Hepatocyte (in vitro differentiated cells): ENCODE results near the gene MED8. TPM values are rescaled to one million over a fixed set of nuclear protein-coding genes. Genes with fewer than 3 reads are reported as not detected.

ENCODE experiments used
- DNase-seq: peaks from one replicate; pipeline ENCODE4 v3.0.0-alpha.2; 2016; ENCODE audit warnings: low spot score
- H2AFZ ChIP-seq: fragments of 200-600 bp; sonication (generic); 2 replicates; pipeline ENCODE4 v1.6.0; 2016; ENCODE audit warnings: antibody characterized with exemption, mild to moderate bottlenecking
- H3K27ac ChIP-seq: fragments of 200-600 bp; sonication (generic); 2 replicates; pipeline ENCODE4 v1.5.1; 2016; ENCODE audit warnings: mild to moderate bottlenecking
- H3K27me3 ChIP-seq: fragments of 200-600 bp; sonication (generic); 2 replicates; pipeline ENCODE4 v1.6.1; 2016
- H3K36me3 ChIP-seq: fragments of 200-600 bp; sonication (generic); replicated peaks from 2 replicates; pipeline ENCODE4 v1.5.1; 2016; ENCODE audit warnings: low read depth; ENCODE audit not compliant: insufficient read depth
- H3K4me1 ChIP-seq: fragments of 200-600 bp; sonication (generic); 2 replicates; pipeline ENCODE4 v1.5.1; 2016; ENCODE audit warnings: mild to moderate bottlenecking, moderate library complexity; ENCODE audit not compliant: insufficient read depth
- H3K4me2 ChIP-seq: fragments of 200-600 bp; sonication (generic); 2 replicates; pipeline ENCODE4 v1.6.0; 2016
- H3K4me3 ChIP-seq: fragments of 200-600 bp; sonication (generic); 2 replicates; pipeline ENCODE4 v1.5.1; 2016; ENCODE audit warnings: mild to moderate bottlenecking
- H3K79me2 ChIP-seq: fragments of 200-600 bp; sonication (generic); 2 replicates; pipeline ENCODE4 v1.6.0; 2017; ENCODE audit warnings: mild to moderate bottlenecking
- H3K9me2 ChIP-seq: fragments of 200-600 bp; sonication (generic); replicated peaks from 2 replicates; pipeline ENCODE4 v1.6.0; 2017; ENCODE audit warnings: mild to moderate bottlenecking; ENCODE audit not compliant: insufficient read depth
- H3K9me3 ChIP-seq: fragments of 200-600 bp; sonication (generic); 2 replicates; pipeline ENCODE4 v1.5.1; 2016; ENCODE audit warnings: low read depth, mild to moderate bottlenecking
- H4K20me1 ChIP-seq: fragments of 200-600 bp; sonication (generic); 2 replicates; pipeline ENCODE4 v1.6.0; 2016; ENCODE audit warnings: mild to moderate bottlenecking; ENCODE audit not compliant: insufficient read depth, poor library complexity, severe bottlenecking
- CTCF ChIP-seq: fragments of 200-600 bp; sonication (generic); IDR thresholded peaks from 2 replicates; pipeline ENCODE4 v1.5.1; 2016; ENCODE audit warnings: antibody characterized with exemption, mild to moderate bottlenecking; ENCODE audit not compliant: poor library complexity
- EZH2 ChIP-seq: fragments of 200-600 bp; sonication (generic); IDR thresholded peaks from 2 replicates; pipeline ENCODE4 v1.6.1; 2016; ENCODE audit warnings: antibody characterized with exemption, mild to moderate bottlenecking, borderline replicate concordance
- EZH2phosphoT487 ChIP-seq: fragments of 200-600 bp; sonication (generic); IDR thresholded peaks from one replicate; pipeline ENCODE4 v1.6.1; 2018; ENCODE audit warnings: antibody characterized with exemption, mild to moderate bottlenecking, low read depth, moderate library complexity; ENCODE audit not compliant: unreplicated experiment, severe bottlenecking
- WGBS: methylation state at CpG from one replicate; pipeline ENCODE4 v1.1.6; 2016; ENCODE audit warnings: low lambda C conversion rate; ENCODE audit errors: missing lambda C conversion rate; 5-methylcytosine and 5-hydroxymethylcytosine counted together
- polyA plus RNA-seq: library from polyadenylated mRNA; unstranded; fragments of >200 nt; fragmentation: Nextera tagmentation; extraction: Ambion mirVana; gene quantifications from 2 replicates; pipeline ENCODE4 v1.2.1, GENCODE V29; 2016
- total RNA-seq: library from RNA; depleted of rRNA; stranded (reverse); fragments of >200 nt; gene quantifications from 2 replicates; pipeline ENCODE4 v1.2.3, GENCODE V29; 2014

The MED8 gene
- total RNA-seq = 58.6 and 60.6 TPM in 2 replicates
- 68.3 and 70.4 TPM in 2 replicates for polyA plus RNA-seq

- 2% methylated on average over 49 of the region's 65 CpGs for WGBS
- Histone ChIP-seq H3K4me2 (peak within 1 kb of the TSS; percentile 100), H3K9me2 (no peaks in the 10 kb centered on the region), H2AFZ (peak within 1 kb of the TSS; percentile 68), H3K79me2 (peaks cover 60% of the 10 kb centered on the region), H3K27me3 (no peaks in the 10 kb centered on the region), H3K4me3 (peak within 1 kb of the TSS; percentile 78), H4K20me1 (peaks cover 8% of the 10 kb centered on the region), H3K36me3 (peaks cover 10% of the 10 kb centered on the region), H3K27ac (peak within 1 kb of the TSS; percentile 97), H3K4me1 (peaks cover 19% of the 10 kb centered on the region), H3K9me3 (no peaks in the 10 kb centered on the region)
- TF ChIP-seq EZH2phosphoT487 (no peak), EZH2 (no peak), CTCF (no peak)
- DNase-seq = peak; percentile 95
Observed at GRCh38 chr1:43389326-43390313, at the start of gene MED8, which contains the start of gene SZT2. MED8 (minus strand) TSS chr1:43389800; CDS start chr1:43389764, 36 bp downstream. SZT2 (plus strand) TSS chr1:43389899; CDS start chr1:43389969, 70 bp downstream.

GRCh38 chr1:43438953-43439581 lies 49.5 kb upstream of the MED8 start:
- H3K27me3 ChIP-seq = no peaks in the 10 kb centered on the region
- no peak overlapping the region for H3K4me3 ChIP-seq
- no peak for TF ChIP-seq EZH2phosphoT487
- no peak for TF ChIP-seq EZH2
- TF ChIP-seq CTCF = no peak
- no peak overlapping the region for H3K4me2 ChIP-seq
- H3K27ac ChIP-seq = no peak overlapping the region
- no peaks in the 10 kb centered on the region for H3K79me2 ChIP-seq
- H3K9me2 ChIP-seq = no peaks in the 10 kb centered on the region
- no peaks in the 10 kb centered on the region for H3K9me3 ChIP-seq
- H3K4me1 ChIP-seq = no peaks in the 10 kb centered on the region
- no peak overlapping the region for H2AFZ ChIP-seq
- WGBS = 96% methylated on average over 10 of the region's 10 CpGs
- no peak for DNase-seq
- no peaks in the 10 kb centered on the region for H3K36me3 ChIP-seq
- H4K20me1 ChIP-seq = no peaks in the 10 kb centered on the region

GRCh38 chr1:43438576-43438952 lies 49.0 kb upstream of the MED8 start:
- H3K9me2 ChIP-seq = no peaks in the 10 kb centered on the region
- WGBS = 100% methylated on average over 8 of the region's 8 CpGs
- DNase-seq = no peak
- H3K36me3 ChIP-seq = no peaks in the 10 kb centered on the region
- no peak overlapping the region for H3K4me2 ChIP-seq
- H4K20me1 ChIP-seq = no peaks in the 10 kb centered on the region
- no peaks in the 10 kb centered on the region for H3K27me3 ChIP-seq
- no peak for TF ChIP-seq EZH2
- H3K79me2 ChIP-seq = no peaks in the 10 kb centered on the region
- H2AFZ ChIP-seq = no peak overlapping the region
- no peak overlapping the region for H3K4me3 ChIP-seq
- no peak overlapping the region for H3K27ac ChIP-seq
- no peaks in the 10 kb centered on the region for H3K4me1 ChIP-seq
- H3K9me3 ChIP-seq = no peaks in the 10 kb centered on the region

- H3K36me3 ChIP-seq = no peaks in the 10 kb centered on the region
- no peak overlapping the region for H2AFZ ChIP-seq
- WGBS = 93% methylated on average over 3 of the region's 3 CpGs
Observed at GRCh38 chr1:43438006-43438405, 48.4 kb upstream of the MED8 start.

More at GRCh38 chr1:43438006-43438405, 48.4 kb upstream of the MED8 start:
- H3K4me2 ChIP-seq = no peak overlapping the region
- H3K27me3 ChIP-seq = no peaks in the 10 kb centered on the region
- no peak overlapping the region for H3K27ac ChIP-seq
- H3K4me1 ChIP-seq = no peaks in the 10 kb centered on the region
- no peak for DNase-seq
- no peaks in the 10 kb centered on the region for H3K9me3 ChIP-seq
- no peaks in the 10 kb centered on the region for H3K79me2 ChIP-seq
- TF ChIP-seq EZH2 = no peak
- TF ChIP-seq CTCF = no peak
- TF ChIP-seq EZH2phosphoT487 = no peak
- H3K4me3 ChIP-seq = no peak overlapping the region
- no peaks in the 10 kb centered on the region for H3K9me2 ChIP-seq
- no peaks in the 10 kb centered on the region for H4K20me1 ChIP-seq
